ENCODE data around the gene PHACTR2. TPM values are rescaled to one million over a fixed set of nuclear protein-coding genes. Genes with fewer than 3 reads are reported as not detected.

The PHACTR2 gene
- total RNA-seq, 8 experiments from 2014 or later = 1.5 to 38.0 (median 10.3) TPM

GRCh38 chr6:143752459-143752858 is 74.7 kb downstream of the PHACTR2 start:
- ATAC-seq (replicated peaks in 6 of 8) = no peak
- H3K4me1 ChIP-seq (replicated peaks in 1 of 2) = peaks cover 6 to 8% of the 10 kb centered on the region in 2 donors
- WGBS, 10 experiments = 28 to 96% (median 83%) methylated on average over 1 to 2 of the region's 2 CpGs; no CpG with 5 or more reads in 1 of the 10 experiments
- in situ Hi-C loops (cut with MboI; ENCODE audit: low pct_unique_long_range_greater_than_20kb in 2 of 9, low sequenced_read_pairs in 9 of 9, unreplicated experiment in 9 of 9) = no loop called here
- no peak overlapping the region for H3K27ac ChIP-seq
- no peak overlapping the region for H3K4me3 ChIP-seq

- no peak for ATAC-seq (replicated peaks in 6 of 8)
- H3K4me3 ChIP-seq = no peak overlapping the region
- WGBS, 10 experiments = 41 to 100% (median 85%) methylated on average over 3 to 4 of the region's 4 CpGs; no CpG with 5 or more reads in 1 of the 10 experiments
- H3K27ac ChIP-seq = no peak overlapping the region
- in situ Hi-C loops (cut with MboI; ENCODE audit: low pct_unique_long_range_greater_than_20kb in 2 of 9, low sequenced_read_pairs in 9 of 9, unreplicated experiment in 9 of 9) = no loop called here
- H3K4me1 ChIP-seq (replicated peaks in 1 of 2) = peaks cover 6 to 8% of the 10 kb centered on the region in 2 donors
Observed at GRCh38 chr6:143753678-143754077, 75.9 kb downstream of the PHACTR2 start.

GRCh38 chr6:143754204-143754603 is 76.4 kb downstream of the PHACTR2 start:
- WGBS, 10 experiments = 0 to 100% (median 80%) methylated on average over 1 to 2 of the region's 4 CpGs; no CpG with 5 or more reads in 3 of the 10 experiments
- H3K4me1 ChIP-seq (replicated peaks in 1 of 2) = peaks cover 6 to 8% of the 10 kb centered on the region in 2 donors
- no peak overlapping the region for H3K27ac ChIP-seq
- no peak overlapping the region for H3K4me3 ChIP-seq
- ATAC-seq (replicated peaks in 6 of 8) = no peak
- in situ Hi-C loops (cut with MboI; ENCODE audit: low pct_unique_long_range_greater_than_20kb in 2 of 9, low sequenced_read_pairs in 9 of 9, unreplicated experiment in 9 of 9) = no loop called here

GRCh38 chr6:143755301-143755744 is 77.6 kb downstream of the PHACTR2 start:
- Histone ChIP-seq H3K27ac (no peak overlapping the region), H3K4me3 (no peak overlapping the region), H3K4me1 (replicated peaks in 1 of 2) (peaks cover 6 to 8% of the 10 kb centered on the region in 2 donors)
- ATAC-seq (replicated peaks in 6 of 8) = no peak
- WGBS, 10 experiments = 62 to 93% (median 85%) methylated on average over 1 to 5 of the region's 5 CpGs; no CpG with 5 or more reads in 1 of the 10 experiments
- in situ Hi-C loops (cut with MboI; ENCODE audit: low pct_unique_long_range_greater_than_20kb in 2 of 9, low sequenced_read_pairs in 9 of 9, unreplicated experiment in 9 of 9) = no loop called here

- H3K4me3 ChIP-seq = no peak overlapping the region
- in situ Hi-C loops (cut with MboI; ENCODE audit: low pct_unique_long_range_greater_than_20kb in 2 of 9, low sequenced_read_pairs in 9 of 9, unreplicated experiment in 9 of 9) = no loop called here
- ATAC-seq (replicated peaks in 6 of 8) = no peak
- H3K27ac ChIP-seq = no peak overlapping the region
- WGBS, 10 experiments = 80 to 100% (median 94%) methylated on average over 1 to 5 of the region's 5 CpGs; no CpG with 5 or more reads in 2 of the 10 experiments
- H3K4me1 ChIP-seq (replicated peaks in 1 of 2) = no peaks in the 10 kb centered on the region
Observed at GRCh38 chr6:143757346-143757832, 79.6 kb downstream of the PHACTR2 start.

GRCh38 chr6:143758551-143758950 is 80.8 kb downstream of the PHACTR2 start:
- in situ Hi-C loops (cut with MboI; ENCODE audit: low pct_unique_long_range_greater_than_20kb in 2 of 9, low sequenced_read_pairs in 9 of 9, unreplicated experiment in 9 of 9) = no loop called here
- no peak for ATAC-seq (replicated peaks in 6 of 8)
- Histone ChIP-seq H3K4me3 (no peak overlapping the region), H3K27ac (no peak overlapping the region), H3K4me1 (replicated peaks in 1 of 2) (no peaks in the 10 kb centered on the region)

GRCh38 chr6:143759666-143760065 is 81.9 kb downstream of the PHACTR2 start:
- Histone ChIP-seq H3K27ac (no peak overlapping the region), H3K4me3 (no peak overlapping the region), H3K4me1 (replicated peaks in 1 of 2) (no peaks in the 10 kb centered on the region)
- ATAC-seq (replicated peaks in 6 of 8) = peak in 1 of 8 experiments; percentile 22
- in situ Hi-C loops (cut with MboI; ENCODE audit: low pct_unique_long_range_greater_than_20kb in 2 of 9, low sequenced_read_pairs in 9 of 9, unreplicated experiment in 9 of 9) = no loop called here
- WGBS, 10 experiments = 56 to 100% (median 85%) methylated on average over 1 to 3 of the region's 3 CpGs; no CpG with 5 or more reads in 2 of the 10 experiments

GRCh38 chr6:143761074-143761473 is 83.3 kb downstream of the PHACTR2 start:
- Histone ChIP-seq H3K4me1 (replicated peaks in 1 of 2) (no peaks in the 10 kb centered on the region), H3K27ac (no peak overlapping the region), H3K4me3 (no peak overlapping the region)
- in situ Hi-C loops (cut with MboI; ENCODE audit: low pct_unique_long_range_greater_than_20kb in 2 of 9, low sequenced_read_pairs in 9 of 9, unreplicated experiment in 9 of 9) = no loop called here
- ATAC-seq (replicated peaks in 6 of 8) = peak in 2 of 8 experiments; percentile 56 to 75

GRCh38 chr6:143762126-143762525 is 84.4 kb downstream of the PHACTR2 start:
- Histone ChIP-seq H3K27ac (no peak overlapping the region), H3K4me1 (replicated peaks in 1 of 2) (no peaks in the 10 kb centered on the region), H3K4me3 (no peak overlapping the region)
- in situ Hi-C loops (cut with MboI; ENCODE audit: low pct_unique_long_range_greater_than_20kb in 2 of 9, low sequenced_read_pairs in 9 of 9, unreplicated experiment in 9 of 9) = no loop called here
- ATAC-seq (replicated peaks in 6 of 8) = no peak
- WGBS, 10 experiments = 63 to 100% (median 83%) methylated on average over 1 to 3 of the region's 3 CpGs; no CpG with 5 or more reads in 2 of the 10 experiments

GRCh38 chr6:143765422-143766184 is 87.8 kb downstream of the PHACTR2 start:
- WGBS, 10 experiments = 33 to 100% (median 100%) methylated on average over 1 to 2 of the region's 8 CpGs; no CpG with 5 or more reads in 2 of the 10 experiments
- Histone ChIP-seq H3K4me3 (no peak overlapping the region), H3K27ac (no peak overlapping the region), H3K4me1 (replicated peaks in 1 of 2) (no peaks in the 10 kb centered on the region)
- in situ Hi-C loops (cut with MboI; ENCODE audit: low pct_unique_long_range_greater_than_20kb in 2 of 9, low sequenced_read_pairs in 9 of 9, unreplicated experiment in 9 of 9) = no loop called here
- ATAC-seq (replicated peaks in 6 of 8) = no peak

- no peak overlapping the region for H3K4me3 ChIP-seq
- no peak for ATAC-seq (replicated peaks in 6 of 8)
- no peaks in the 10 kb centered on the region for H3K4me1 ChIP-seq (replicated peaks in 1 of 2)
- H3K27ac ChIP-seq = no peak overlapping the region
- WGBS, 10 experiments = 80 to 100% (median 100%) methylated on average over 1 of the region's 1 CpG; no CpG with 5 or more reads in 3 of the 10 experiments
- in situ Hi-C loops (cut with MboI; ENCODE audit: low pct_unique_long_range_greater_than_20kb in 2 of 9, low sequenced_read_pairs in 9 of 9, unreplicated experiment in 9 of 9) = no loop called here
Observed at GRCh38 chr6:143766185-143766553, 88.4 kb downstream of the PHACTR2 start.

GRCh38 chr6:143767433-143767832 is 89.7 kb downstream of the PHACTR2 start:
- H3K4me3 ChIP-seq = no peak overlapping the region
- H3K27ac ChIP-seq = no peak overlapping the region
- ATAC-seq (replicated peaks in 6 of 8) = no peak
- no peaks in the 10 kb centered on the region for H3K4me1 ChIP-seq (replicated peaks in 1 of 2)
- in situ Hi-C loops (cut with MboI; ENCODE audit: low pct_unique_long_range_greater_than_20kb in 2 of 9, low sequenced_read_pairs in 9 of 9, unreplicated experiment in 9 of 9) = no loop called here
- WGBS, 10 experiments = 81 to 100% (median 98%) methylated on average over 1 to 2 of the region's 2 CpGs

GRCh38 chr6:143772116-143773086 is 94.6 kb downstream of the PHACTR2 start:
- ATAC-seq (replicated peaks in 6 of 8) = peak in 2 of 8 experiments; percentile 27 to 44
- in situ Hi-C loops (cut with MboI; ENCODE audit: low pct_unique_long_range_greater_than_20kb in 2 of 9, low sequenced_read_pairs in 9 of 9, unreplicated experiment in 9 of 9) = no loop called here
- Histone ChIP-seq H3K4me1 (replicated peaks in 1 of 2) (no peaks in the 10 kb centered on the region), H3K27ac (no peak overlapping the region), H3K4me3 (no peak overlapping the region)
- WGBS, 10 experiments = 35 to 100% (median 90%) methylated on average over 2 to 12 of the region's 16 CpGs

Data from motor neuron (in vitro differentiated cells).